ENCODE results near the gene ENOX2. TPM values are rescaled to one million over a fixed set of nuclear protein-coding genes. Genes with fewer than 3 reads are reported as not detected.

Gene ENOX2
- total RNA-seq, 1 donor from 2014 or later: 13.6 TPM

DNA sequence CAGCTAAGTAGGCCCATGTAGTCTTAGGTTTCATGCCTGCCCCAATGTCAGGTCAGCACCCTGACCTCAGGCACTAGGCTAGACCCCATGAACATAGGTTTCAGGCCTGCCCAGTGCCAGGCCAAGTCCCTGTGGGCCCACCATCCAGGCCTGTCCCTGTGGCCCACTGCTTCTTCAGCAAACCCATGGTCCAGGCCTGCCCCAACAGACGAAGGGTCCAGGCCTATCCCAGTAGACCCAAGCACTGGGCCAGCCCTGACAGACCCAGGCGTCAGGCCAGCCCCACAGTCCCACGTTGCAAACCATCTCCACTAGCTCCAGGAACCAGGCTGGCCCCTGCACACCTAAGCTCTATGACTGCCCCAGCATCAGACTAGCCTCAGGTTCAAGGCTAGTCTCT, 92.4 kb downstream of the ENOX2 start:
- Mint-ChIP-seq H3K4me1 (ENCODE audit: unreplicated experiment) (no peaks in the 10 kb centered on the region), H3K9me3 (ENCODE audit: unreplicated experiment) (peaks cover 11% of the 10 kb centered on the region), H3K36me3 (ENCODE audit: unreplicated experiment) (no peaks in the 10 kb centered on the region), H3K27me3 (ENCODE audit: unreplicated experiment) (no peaks in the 10 kb centered on the region), H3K27ac (ENCODE audit: unreplicated experiment) (no peak overlapping the region), H3K4me3 (ENCODE audit: unreplicated experiment) (no peak overlapping the region)
- TF ChIP-seq, protein P1, sequence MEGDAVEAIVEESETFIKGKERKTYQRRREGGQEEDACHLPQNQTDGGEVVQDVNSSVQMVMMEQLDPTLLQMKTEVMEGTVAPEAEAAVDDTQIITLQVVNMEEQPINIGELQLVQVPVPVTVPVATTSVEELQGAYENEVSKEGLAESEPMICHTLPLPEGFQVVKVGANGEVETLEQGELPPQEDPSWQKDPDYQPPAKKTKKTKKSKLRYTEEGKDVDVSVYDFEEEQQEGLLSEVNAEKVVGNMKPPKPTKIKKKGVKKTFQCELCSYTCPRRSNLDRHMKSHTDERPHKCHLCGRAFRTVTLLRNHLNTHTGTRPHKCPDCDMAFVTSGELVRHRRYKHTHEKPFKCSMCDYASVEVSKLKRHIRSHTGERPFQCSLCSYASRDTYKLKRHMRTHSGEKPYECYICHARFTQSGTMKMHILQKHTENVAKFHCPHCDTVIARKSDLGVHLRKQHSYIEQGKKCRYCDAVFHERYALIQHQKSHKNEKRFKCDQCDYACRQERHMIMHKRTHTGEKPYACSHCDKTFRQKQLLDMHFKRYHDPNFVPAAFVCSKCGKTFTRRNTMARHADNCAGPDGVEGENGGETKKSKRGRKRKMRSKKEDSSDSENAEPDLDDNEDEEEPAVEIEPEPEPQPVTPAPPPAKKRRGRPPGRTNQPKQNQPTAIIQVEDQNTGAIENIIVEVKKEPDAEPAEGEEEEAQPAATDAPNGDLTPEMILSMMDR (IDR thresholded peaks at IDR 0.05): no peak
- no peak for DNase-seq (ENCODE audit: extremely low spot score, unreplicated experiment)

DNA sequence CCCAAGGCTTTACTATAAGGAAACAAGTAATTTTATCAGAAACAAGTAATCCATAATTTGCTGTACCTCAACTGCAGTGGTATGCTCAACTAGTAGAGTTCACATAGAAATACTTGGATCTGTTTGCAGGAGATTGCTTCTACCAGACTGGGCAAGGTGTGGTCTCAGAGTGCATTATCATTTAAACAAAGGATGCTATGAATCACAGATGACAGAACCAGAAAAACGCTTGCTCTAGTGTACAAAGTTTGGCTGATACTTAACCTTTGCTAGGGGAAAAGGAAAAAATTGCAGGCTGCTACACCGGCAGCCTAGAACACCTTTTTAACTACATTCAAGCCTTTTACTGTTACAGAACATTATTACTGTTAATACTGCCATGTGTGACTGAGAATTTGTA, 97.1 kb downstream of the ENOX2 start:
- TF ChIP-seq, protein P1 (IDR thresholded peaks at IDR 0.05): no peak
- Mint-ChIP-seq H3K27me3 (ENCODE audit: unreplicated experiment) (no peaks in the 10 kb centered on the region), H3K4me3 (ENCODE audit: unreplicated experiment) (no peak overlapping the region), H3K9me3 (ENCODE audit: unreplicated experiment) (no peaks in the 10 kb centered on the region), H3K36me3 (ENCODE audit: unreplicated experiment) (no peaks in the 10 kb centered on the region), H3K27ac (ENCODE audit: unreplicated experiment) (no peak overlapping the region), H3K4me1 (ENCODE audit: unreplicated experiment) (no peaks in the 10 kb centered on the region)
- DNase-seq (ENCODE audit: extremely low spot score, unreplicated experiment): no peak

DNA sequence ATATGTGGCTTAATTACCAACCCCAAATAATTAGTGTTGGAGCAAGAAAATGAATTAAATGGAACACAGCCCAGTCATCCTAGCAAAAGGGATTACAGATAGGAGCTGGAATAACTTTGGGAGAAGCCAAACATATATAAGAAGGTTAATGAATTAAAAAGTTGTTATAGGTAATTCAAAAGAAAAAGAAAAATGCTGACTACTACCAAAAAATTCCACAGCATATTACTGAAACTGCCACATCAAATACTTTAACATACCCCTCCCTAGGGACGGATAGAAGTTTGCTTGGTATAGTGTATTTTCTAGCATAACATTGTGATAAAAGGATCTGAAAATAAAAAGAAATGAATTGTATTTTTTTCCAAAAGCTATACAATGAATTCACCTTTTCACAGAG, 99.5 kb downstream of the ENOX2 start:
- Mint-ChIP-seq H3K27me3 (ENCODE audit: unreplicated experiment) (no peaks in the 10 kb centered on the region), H3K4me1 (ENCODE audit: unreplicated experiment) (no peaks in the 10 kb centered on the region), H3K27ac (ENCODE audit: unreplicated experiment) (no peak overlapping the region), H3K4me3 (ENCODE audit: unreplicated experiment) (no peak overlapping the region), H3K9me3 (ENCODE audit: unreplicated experiment) (no peaks in the 10 kb centered on the region), H3K36me3 (ENCODE audit: unreplicated experiment) (no peaks in the 10 kb centered on the region)
- DNase-seq (ENCODE audit: extremely low spot score, unreplicated experiment): no peak
- TF ChIP-seq, protein P1 (IDR thresholded peaks at IDR 0.05): no peak

DNA sequence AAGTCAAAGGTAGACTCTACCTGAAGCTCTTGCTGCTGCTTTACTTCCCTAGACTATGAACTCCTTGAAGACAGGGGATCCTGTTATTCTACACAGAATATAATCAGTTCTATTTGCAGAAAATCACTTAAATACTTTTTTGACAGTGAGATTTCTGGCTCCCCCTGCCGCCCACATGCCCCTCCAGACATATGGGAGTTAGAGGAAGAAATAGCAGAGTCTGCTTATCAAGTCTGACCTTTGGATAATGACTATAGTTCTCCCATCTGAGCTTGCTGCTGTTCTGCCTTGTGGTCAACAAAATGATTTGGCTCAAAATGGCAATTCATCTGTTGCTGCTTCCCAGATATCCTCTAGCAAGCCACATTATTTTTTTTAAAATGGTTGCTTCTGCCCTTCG, 101.1 kb downstream of the ENOX2 start:
- Mint-ChIP-seq H3K27ac (ENCODE audit: unreplicated experiment) (no peak overlapping the region), H3K4me1 (ENCODE audit: unreplicated experiment) (no peaks in the 10 kb centered on the region), H3K9me3 (ENCODE audit: unreplicated experiment) (no peaks in the 10 kb centered on the region), H3K27me3 (ENCODE audit: unreplicated experiment) (no peaks in the 10 kb centered on the region), H3K4me3 (ENCODE audit: unreplicated experiment) (no peak overlapping the region), H3K36me3 (ENCODE audit: unreplicated experiment) (no peaks in the 10 kb centered on the region)
- TF ChIP-seq, protein P1 (IDR thresholded peaks at IDR 0.05): no peak
- no peak for DNase-seq (ENCODE audit: extremely low spot score, unreplicated experiment)

DNA sequence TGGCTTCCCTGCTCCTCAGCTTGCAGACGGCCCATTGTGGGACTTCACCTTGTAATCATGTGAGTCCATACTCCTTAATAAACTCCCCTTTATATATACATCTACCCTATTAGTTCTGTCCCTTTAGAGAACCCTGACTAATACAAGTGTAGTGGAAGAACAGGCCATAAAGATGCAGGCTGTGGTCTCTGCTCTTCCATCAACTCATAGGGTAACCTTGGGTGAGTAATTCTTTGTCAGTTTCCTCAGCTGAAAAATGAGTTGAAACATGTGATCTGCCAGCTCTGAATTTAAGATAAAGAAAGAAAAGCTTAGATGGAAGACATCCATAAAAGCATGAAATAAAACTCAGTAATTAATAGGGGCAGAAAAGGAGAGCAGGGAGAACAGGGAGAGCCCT, 103.6 kb downstream of the ENOX2 start:
- no peaks in the 10 kb centered on the region for H3K4me1 Mint-ChIP-seq (ENCODE audit: unreplicated experiment)
- H3K4me3 Mint-ChIP-seq (ENCODE audit: unreplicated experiment): no peak overlapping the region
- H3K27me3 Mint-ChIP-seq (ENCODE audit: unreplicated experiment): no peaks in the 10 kb centered on the region
- TF ChIP-seq, protein P1 (IDR thresholded peaks at IDR 0.05): no peak
- H3K27ac Mint-ChIP-seq (ENCODE audit: unreplicated experiment): no peak overlapping the region
- no peaks in the 10 kb centered on the region for H3K36me3 Mint-ChIP-seq (ENCODE audit: unreplicated experiment)
- no peak for DNase-seq (ENCODE audit: extremely low spot score, unreplicated experiment)
- H3K9me3 Mint-ChIP-seq (ENCODE audit: unreplicated experiment): no peaks in the 10 kb centered on the region

Measured in osteocyte (in vitro differentiated cells).